Ectodermal cell (in vitro differentiated cells): ENCODE data around the gene SAPCD2.

Source experiments
- H3K27ac ChIP-seq: 2 replicates; pipeline ENCODE4 v1.7.0; 2013; ENCODE audit warnings: mild to moderate bottlenecking, low read depth, low read length; ENCODE audit not compliant: insufficient read depth, poor library complexity, severe bottlenecking
- H3K27me3 ChIP-seq: 2 replicates; pipeline ENCODE4 v1.7.0; 2013; ENCODE audit warnings: mild to moderate bottlenecking, low read length; ENCODE audit not compliant: insufficient read depth, control insufficient read depth, poor library complexity, severe bottlenecking
- H3K36me3 ChIP-seq: one replicate; pipeline ENCODE4 v1.7.0; 2013; ENCODE audit warnings: low read length; ENCODE audit not compliant: control insufficient read depth, insufficient read depth
- H3K4me1 ChIP-seq: one replicate; pipeline ENCODE4 v1.7.0; 2013; ENCODE audit warnings: low read length; ENCODE audit not compliant: control insufficient read depth, insufficient read depth
- H3K4me3 ChIP-seq: 2 replicates; pipeline ENCODE4 v1.7.0; 2013; ENCODE audit warnings: low read depth, low read length, control low read depth; ENCODE audit not compliant: insufficient read depth
- H3K9me3 ChIP-seq: 2 replicates; pipeline ENCODE4 v1.7.0; 2013; ENCODE audit warnings: mild to moderate bottlenecking, low read length, moderate library complexity; ENCODE audit not compliant: control insufficient read depth
- WGBS, 2 experiments: methylation state at CpG; one replicate each; pipeline ENCODE4 v1.1.7; 2013; ENCODE audit warnings: missing lambda C conversion rate in 2 of 2; 5-methylcytosine and 5-hydroxymethylcytosine counted together

SAPCD2 gene

DNA sequence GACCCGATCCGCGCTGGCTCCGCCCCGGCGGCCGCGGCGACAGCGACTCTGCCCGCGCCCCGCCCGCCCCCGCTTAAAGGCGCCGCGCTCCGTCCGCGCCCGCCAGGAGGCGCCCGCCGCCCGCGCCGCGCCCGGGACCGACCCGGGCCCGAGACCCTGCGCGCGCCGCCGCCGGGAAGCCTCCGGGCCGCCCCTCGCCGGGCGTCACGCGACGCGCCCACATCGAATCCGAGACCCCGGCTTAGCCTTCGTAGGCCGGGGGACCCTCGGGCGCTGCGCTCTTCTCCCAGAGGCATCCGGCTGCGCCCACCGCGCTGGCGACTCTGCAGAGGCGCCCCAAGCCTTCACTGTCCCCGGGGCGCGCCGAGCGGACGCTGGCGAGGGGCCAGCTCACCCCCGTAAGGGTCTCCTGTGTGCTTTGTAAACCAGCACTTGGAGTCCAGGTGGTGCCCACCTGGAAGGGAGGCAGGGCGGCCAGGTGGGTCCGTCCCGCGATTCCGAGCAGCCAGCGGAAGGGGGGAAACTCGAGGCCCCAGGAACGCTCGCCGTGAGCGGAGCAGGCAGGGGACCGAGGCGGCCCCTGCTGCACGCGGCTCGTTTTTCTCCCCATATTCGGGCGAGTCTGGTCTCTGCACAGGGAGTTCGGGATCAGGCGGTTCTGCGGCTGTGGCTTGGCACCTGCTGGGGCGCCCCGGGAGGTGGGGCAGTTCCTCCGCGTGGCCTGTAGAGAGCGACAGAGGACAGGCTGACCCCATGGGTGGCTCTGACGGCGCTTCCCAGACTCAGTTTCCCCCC is 41.9 kb downstream of the SAPCD2 start:
- H3K9me3 ChIP-seq, result no peaks in the 10 kb centered on the region
- no peaks in the 10 kb centered on the region for H3K36me3 ChIP-seq
- H3K4me1 ChIP-seq, result peaks cover 41% of the 10 kb centered on the region
- H3K27ac ChIP-seq, result no peak overlapping the region
- H3K27me3 ChIP-seq, result peaks cover 19% of the 10 kb centered on the region
- H3K4me3 ChIP-seq, result peak overlapping the region; percentile 56
- 4% methylated on average over 98 of the region's 98 CpGs for WGBS, 2 experiments

DNA sequence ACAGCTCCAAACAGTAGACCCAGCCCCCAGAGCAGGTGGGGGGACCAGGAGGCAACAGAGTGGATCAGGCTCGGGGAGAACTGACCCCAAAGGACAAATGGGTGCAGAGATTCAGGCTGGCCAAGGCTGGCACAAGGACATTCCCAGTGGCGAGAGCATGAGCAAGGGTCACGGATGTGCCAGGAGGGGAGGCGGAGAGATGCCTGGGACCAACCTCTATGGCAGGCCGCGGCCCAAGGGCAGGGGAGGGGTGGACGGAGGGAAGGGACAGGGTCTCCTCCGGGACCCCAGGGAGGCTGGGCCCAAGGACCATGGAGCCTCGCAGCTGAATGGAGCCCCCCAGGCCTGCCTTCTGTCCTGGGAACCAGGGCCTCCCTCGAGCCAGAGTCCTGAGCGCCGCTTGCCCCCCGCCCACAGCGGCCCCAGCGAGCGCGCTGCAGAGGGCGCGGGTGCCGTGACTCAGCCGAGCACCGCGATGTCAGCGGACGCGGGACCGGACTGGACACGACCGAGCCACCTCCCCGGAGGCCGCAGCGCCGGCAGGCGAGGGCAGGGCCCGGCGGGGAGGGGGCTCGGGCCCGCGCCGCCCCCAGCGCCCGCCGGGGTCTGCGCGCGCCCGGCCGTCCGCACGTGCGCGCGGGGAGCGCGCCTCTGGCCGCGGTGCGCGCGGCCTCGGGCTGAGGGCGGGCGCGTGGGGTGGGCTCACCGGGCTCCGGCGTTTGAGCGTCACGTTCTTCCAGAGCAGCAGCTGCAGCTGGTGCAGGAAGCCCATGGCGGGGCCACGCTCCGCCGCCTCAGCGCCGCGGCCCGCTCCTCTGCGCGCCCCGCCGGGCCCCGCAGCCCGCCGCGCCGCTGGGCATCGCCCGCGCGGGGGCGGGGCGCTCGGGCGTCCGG is 42.7 kb downstream of the SAPCD2 start, which contains the start of gene ABCA2:
Gene ABCA2, minus strand, starts transcription at position 869 of the 894 bp plus-strand sequence. Its CDS starts 97 bp downstream, at position 772.
- Histone ChIP-seq H3K4me1 (peaks cover 48% of the 10 kb centered on the region), H3K27me3 (peaks cover 19% of the 10 kb centered on the region), H3K27ac (no peak within 1 kb of the TSS), H3K4me3 (peak within 1 kb of the TSS; percentile 56), H3K9me3 (no peaks in the 10 kb centered on the region), H3K36me3 (no peaks in the 10 kb centered on the region)
- 5% methylated on average over 95 of the region's 95 CpGs for WGBS, 2 experiments

DNA sequence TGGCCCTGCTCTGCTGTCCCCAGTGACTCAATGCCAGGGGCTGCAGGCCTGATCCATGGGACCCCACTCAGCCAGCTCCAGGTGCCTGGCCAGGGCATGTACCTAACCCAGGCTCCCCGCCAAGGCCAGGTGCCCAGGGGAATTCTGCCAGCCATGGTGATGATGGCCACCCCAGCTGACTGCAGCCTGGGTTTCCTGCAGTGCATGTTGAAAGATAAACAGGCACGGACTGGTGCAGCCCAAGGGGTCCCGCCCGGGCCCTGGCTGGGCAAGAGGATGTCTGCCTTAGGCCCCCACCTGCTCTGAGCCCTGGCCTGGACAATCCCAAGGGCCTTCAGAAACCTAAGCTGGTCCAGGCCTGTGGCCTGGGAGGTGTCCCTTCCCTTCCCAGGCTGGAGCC is 43.5 kb downstream of the SAPCD2 start:
- Histone ChIP-seq H3K4me1 (peaks cover 48% of the 10 kb centered on the region), H3K36me3 (no peaks in the 10 kb centered on the region), H3K27ac (no peak overlapping the region), H3K9me3 (no peaks in the 10 kb centered on the region), H3K4me3 (no peak overlapping the region), H3K27me3 (peaks cover 19% of the 10 kb centered on the region)
- 95 to 97% methylated on average over 4 of the region's 4 CpGs for WGBS, 2 experiments

DNA sequence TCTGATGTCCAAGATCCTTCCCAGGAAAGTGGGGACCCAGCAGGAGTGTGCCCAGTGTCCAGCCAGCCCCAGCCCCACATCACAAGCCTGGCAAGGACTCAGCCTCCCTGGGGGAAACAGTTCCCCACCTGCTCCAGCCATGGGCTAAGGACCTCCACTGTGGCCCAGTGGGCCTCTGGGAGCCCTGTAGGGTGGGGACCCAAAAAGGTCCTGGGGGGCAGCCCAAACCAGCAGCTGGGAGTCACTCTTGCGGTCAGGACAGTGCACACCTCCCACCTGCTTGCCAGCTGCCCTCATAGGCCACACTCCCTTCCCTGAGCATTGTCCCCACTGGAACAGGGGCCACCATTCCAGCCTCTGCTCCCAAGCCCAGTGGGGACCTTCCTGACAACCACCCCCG is 44.0 kb downstream of the SAPCD2 start:
- Histone ChIP-seq H3K36me3 (no peaks in the 10 kb centered on the region), H3K9me3 (no peaks in the 10 kb centered on the region), H3K4me3 (no peak overlapping the region), H3K27ac (no peak overlapping the region), H3K27me3 (peaks cover 19% of the 10 kb centered on the region), H3K4me1 (peaks cover 48% of the 10 kb centered on the region)
- WGBS, 2 experiments, result 91 to 92% methylated on average over 2 of the region's 2 CpGs

DNA sequence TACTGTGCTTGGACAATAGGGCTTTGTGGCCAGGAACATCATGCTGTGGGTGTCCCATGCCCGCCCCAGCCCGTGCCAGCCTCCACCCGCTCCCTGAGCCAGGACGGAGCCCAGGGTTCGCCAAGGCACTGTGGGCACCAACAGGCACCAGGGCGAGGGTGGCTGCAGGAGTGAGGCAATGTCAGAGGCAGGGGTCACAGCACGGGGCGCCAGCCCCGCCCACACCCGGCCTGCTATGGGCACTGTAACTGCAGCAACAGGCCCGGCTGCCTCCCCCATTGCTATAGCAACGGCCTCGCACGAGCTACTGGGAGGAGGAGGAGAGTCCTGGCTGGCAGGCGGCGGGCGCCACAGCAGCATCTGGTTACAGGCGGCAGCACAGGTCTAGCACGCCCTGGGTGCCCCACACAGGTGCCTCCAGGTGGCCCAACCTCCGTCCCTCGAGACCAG is 44.8 kb downstream of the SAPCD2 start:
- peaks cover 48% of the 10 kb centered on the region for H3K4me1 ChIP-seq
- no peak overlapping the region for H3K27ac ChIP-seq
- 76 to 77% methylated on average over 21 of the region's 21 CpGs for WGBS, 2 experiments

DNA sequence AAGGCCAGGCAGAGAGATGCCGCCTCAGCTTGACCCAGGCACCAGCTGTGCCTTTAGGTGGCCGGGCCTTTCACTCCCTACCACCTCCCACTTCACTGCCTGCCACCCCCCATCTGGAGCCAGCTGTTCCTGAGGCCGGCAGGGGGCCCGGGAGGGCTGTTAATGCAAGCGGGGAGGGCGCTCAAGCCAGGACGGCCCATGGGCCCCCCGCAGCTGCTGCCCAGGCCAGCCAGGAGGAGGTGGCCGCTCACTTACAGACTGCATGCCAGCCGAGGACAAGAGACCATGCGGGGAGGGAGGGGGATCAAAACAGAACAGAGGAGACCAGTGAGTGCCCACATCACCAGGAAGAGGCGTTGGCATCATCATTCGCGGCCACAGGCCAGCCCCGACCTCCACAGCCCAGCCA is 46.8 kb downstream of the SAPCD2 start:
- Histone ChIP-seq H3K36me3 (no peaks in the 10 kb centered on the region), H3K27ac (peak overlapping the region; percentile 40), H3K9me3 (no peaks in the 10 kb centered on the region), H3K4me3 (no peak overlapping the region), H3K27me3 (peaks cover 11% of the 10 kb centered on the region), H3K4me1 (peaks cover 41% of the 10 kb centered on the region)
- WGBS, 2 experiments, result 77 to 81% methylated on average over 15 of the region's 15 CpGs

More for the DNA sequence above, 44.8 kb downstream of the SAPCD2 start:
- Histone ChIP-seq H3K27me3 (peaks cover 19% of the 10 kb centered on the region), H3K36me3 (no peaks in the 10 kb centered on the region), H3K4me3 (no peak overlapping the region), H3K9me3 (no peaks in the 10 kb centered on the region)

DNA sequence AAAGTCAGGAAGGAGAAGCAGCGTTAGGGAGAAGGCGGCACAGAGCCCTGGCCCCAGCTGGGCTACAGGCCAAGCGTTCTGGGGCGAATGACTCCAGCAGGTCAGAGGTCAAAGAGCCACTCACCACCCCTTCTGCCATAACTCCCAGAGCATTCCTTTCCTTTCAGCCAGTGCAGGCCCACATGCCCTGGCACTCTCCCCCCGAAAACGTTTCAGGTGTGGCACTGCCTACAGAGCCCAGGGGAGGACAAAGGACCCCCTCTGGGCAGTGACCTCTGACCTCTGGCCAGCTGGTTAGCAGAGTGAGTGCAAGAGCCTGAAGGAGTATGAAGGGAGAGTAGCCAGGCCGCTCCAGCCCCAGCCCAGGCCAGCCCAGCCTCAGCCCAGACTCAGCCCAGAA is 47.2 kb downstream of the SAPCD2 start:
- WGBS, 2 experiments, result 58 to 64% methylated on average over 7 of the region's 7 CpGs
- peaks cover 8% of the 10 kb centered on the region for H3K27me3 ChIP-seq

DNA sequence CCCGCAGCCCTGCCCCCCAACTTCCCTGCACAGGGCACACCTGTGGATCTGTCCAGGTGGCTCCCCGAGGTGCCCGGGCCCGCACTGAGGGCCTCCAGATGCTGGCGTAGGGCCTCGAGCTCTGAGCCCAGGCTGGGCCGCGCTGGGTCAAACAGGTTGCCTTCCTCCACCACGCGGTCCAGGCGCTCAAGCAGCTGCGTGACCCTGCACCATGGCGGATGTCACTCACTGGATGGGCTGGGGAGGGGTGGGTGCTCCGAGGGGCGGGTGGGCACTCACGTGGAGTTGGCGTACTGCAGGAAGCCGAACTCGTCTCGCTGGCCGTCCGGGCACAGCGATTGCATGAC is 47.7 kb downstream of the SAPCD2 start:
- peaks cover 7% of the 10 kb centered on the region for H3K27me3 ChIP-seq
- peaks cover 41% of the 10 kb centered on the region for H3K4me1 ChIP-seq
- H3K36me3 ChIP-seq, result no peaks in the 10 kb centered on the region
- H3K27ac ChIP-seq, result no peak overlapping the region
- 94 to 96% methylated on average over 23 of the region's 23 CpGs for WGBS, 2 experiments
- no peaks in the 10 kb centered on the region for H3K9me3 ChIP-seq
- H3K4me3 ChIP-seq, result no peak overlapping the region

More for the DNA sequence above, 47.2 kb downstream of the SAPCD2 start:
- peak overlapping the region; percentile 40 for H3K27ac ChIP-seq
- H3K4me1 ChIP-seq, result peaks cover 41% of the 10 kb centered on the region
- no peaks in the 10 kb centered on the region for H3K36me3 ChIP-seq
- H3K4me3 ChIP-seq, result no peak overlapping the region
- H3K9me3 ChIP-seq, result no peaks in the 10 kb centered on the region

DNA sequence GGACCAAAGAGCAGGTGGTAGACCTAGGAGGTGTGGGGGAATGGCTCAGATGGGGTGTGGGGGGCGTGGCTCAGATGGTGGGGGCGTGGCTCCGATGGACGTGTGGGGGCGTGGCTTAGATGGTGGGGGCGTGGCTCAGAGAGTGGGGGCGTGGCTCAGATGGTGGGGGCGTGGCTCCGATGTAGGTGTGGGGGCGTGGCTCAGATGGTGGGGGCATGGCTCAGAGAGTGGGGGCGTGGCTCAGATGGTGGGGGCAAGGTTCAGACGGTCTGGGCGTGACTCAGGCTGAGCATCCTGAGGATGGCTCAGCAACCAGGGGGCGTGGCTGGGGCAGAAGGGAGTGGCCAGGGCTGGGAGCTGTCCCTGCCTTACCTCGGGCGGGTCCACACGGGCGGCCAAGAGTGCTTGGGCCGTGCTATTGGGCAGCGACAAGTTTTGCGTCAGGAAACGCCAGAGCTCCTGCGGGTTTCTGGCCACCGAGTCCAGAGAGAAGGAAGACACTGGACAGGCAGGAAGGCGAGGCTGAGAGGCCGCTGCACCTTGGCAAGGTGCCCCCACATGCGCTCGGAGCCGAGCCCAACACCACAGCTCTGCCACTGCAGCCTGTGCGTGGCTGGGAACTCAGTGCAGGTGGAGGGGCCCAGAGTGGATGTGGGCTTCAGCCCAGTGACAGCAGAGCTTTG is 48.2 kb downstream of the SAPCD2 start:
- no peak overlapping the region for H3K27ac ChIP-seq
- no peaks in the 10 kb centered on the region for H3K9me3 ChIP-seq
- 61 to 63% methylated on average over 30 of the region's 30 CpGs for WGBS, 2 experiments
- no peak overlapping the region for H3K4me3 ChIP-seq
- H3K4me1 ChIP-seq, result peaks cover 37% of the 10 kb centered on the region
- H3K27me3 ChIP-seq, result peaks cover 2% of the 10 kb centered on the region
- H3K36me3 ChIP-seq, result no peaks in the 10 kb centered on the region
